A549 (cell line): ENCODE results near the gene RIMS3. TPM values are rescaled to one million over a fixed set of nuclear protein-coding genes. Genes with fewer than 3 reads are reported as not detected.
"Not testable (repeated sequence)": the region's sequence is repeated elsewhere in the genome, so short reads cannot be mapped to it uniquely, and the experiment has no call there.

Experiments used
- ATAC-seq, 2 experiments: fragments of 200-7000 bp in 1 of 2; fragments of >200 bp in 1 of 2; cut with Nextera tagmentation in 1 of 2; cut with Tn5 transposase in 1 of 2; 3 replicates each; pipeline versions ENCODE4 v1.8.0 to v1.9.1; 2018 to 2020; ENCODE audit warnings: mild to moderate bottlenecking in 1 of 2, moderate library complexity in 1 of 2
- CTCF ChIA-PET: fragments of 300-600 bp; sonication (Branson Sonifier 250); formaldehyde crosslinking; extraction: SDS; loops from one replicate; lab custom pipeline; 2021; ENCODE audit warnings: antibody characterized with exemption, inconsistent platforms; lab: Yijun Ruan, JAX
- POLR2A ChIA-PET: fragments of 350-600 bp; formaldehyde crosslinking; extraction: SDS; loops from one replicate; lab custom pipeline; 2021; ENCODE audit warnings: antibody characterized with exemption, inconsistent platforms; lab: Yijun Ruan, JAX
- DNase-seq, 2 experiments: peaks; one replicate each; pipeline versions ENCODE4 v3.0.0 to v3.0.0-alpha.2; 2011 to 2016; ENCODE audit warnings: low read depth in 1 of 2, low spot score in 1 of 2
- FAIRE-seq: peaks from 2 replicates; lab custom pipeline; 2011; peaks lifted over from hg19 to GRCh38; lab: Jason Lieb, UNC
- H3K27ac ChIP-seq, 2 experiments: fragments of >200 bp; sonication (Bioruptor Twin); formaldehyde crosslinking; 3 replicates each; pipeline ENCODE4 v1.5.1; 2016 to 2017
- H3K4me1 ChIP-seq: fragments of >200 bp; sonication (Bioruptor Twin); formaldehyde crosslinking; 3 replicates; pipeline ENCODE4 v1.6.1; 2016
- H3K4me2 ChIP-seq: fragments of >200 bp; sonication (Bioruptor Twin); formaldehyde crosslinking; 3 replicates; pipeline ENCODE4 v1.6.1; 2016
- H3K4me3 ChIP-seq: fragments of >200 bp; sonication (Bioruptor Twin); formaldehyde crosslinking; 3 replicates; pipeline ENCODE4 v1.5.1; 2016
- H3K9me3 ChIP-seq: fragments of >200 bp; sonication (Bioruptor Twin); formaldehyde crosslinking; 3 replicates; pipeline ENCODE4 v1.6.1; 2016
- BHLHE40 ChIP-seq: IDR thresholded peaks from 2 replicates; pipeline ENCODE4 v1.6.1; 2012; ENCODE audit warnings: low read depth, low read length, inconsistent platforms
- CBX2 ChIP-seq: fragments of 200-600 bp; sonication (generic); IDR thresholded peaks from 2 replicates; pipeline ENCODE4 v1.6.1; 2016; ENCODE audit warnings: low read depth, mild to moderate bottlenecking, borderline replicate concordance
- CBX8 ChIP-seq: fragments of 200-600 bp; sonication (generic); IDR thresholded peaks from 2 replicates; pipeline ENCODE4 v1.6.1; 2016
- CHD2 ChIP-seq: fragments of 150-350 bp; IDR thresholded peaks from 2 replicates; pipeline ENCODE4 v1.6.1; 2014; ENCODE audit warnings: low read length; ENCODE audit not compliant: partially characterized antibody
- CHD4 ChIP-seq: fragments of 200-600 bp; sonication (generic); IDR thresholded peaks from 2 replicates; pipeline ENCODE4 v1.6.1; 2016; ENCODE audit warnings: antibody characterized with exemption, mild to moderate bottlenecking, borderline replicate concordance
- FOXS1 ChIP-seq: fragments of 250-450 bp; sonication (Bioruptor Pico); IDR thresholded peaks from 2 replicates; pipeline ENCODE4 v1.5.0; 2020; ENCODE audit warnings: mild to moderate bottlenecking, moderate library complexity
- HOXA7 ChIP-seq: fragments of 250-450 bp; sonication (Bioruptor Pico); IDR thresholded peaks from 2 replicates; pipeline ENCODE4 v1.5.0; 2020; ENCODE audit warnings: mild to moderate bottlenecking, moderate library complexity
- HOXB13 ChIP-seq: fragments of 250-450 bp; sonication (Bioruptor Pico); IDR thresholded peaks from 2 replicates; pipeline ENCODE4 v1.5.0; 2020; ENCODE audit warnings: low read depth, mild to moderate bottlenecking, moderate library complexity
- HOXB5 ChIP-seq: fragments of 250-450 bp; sonication (Bioruptor Pico); IDR thresholded peaks from 2 replicates; pipeline ENCODE4 v1.5.0; 2020; ENCODE audit warnings: mild to moderate bottlenecking, moderate library complexity
- KDM5A ChIP-seq: fragments of 200-600 bp; sonication (generic); IDR thresholded peaks from 2 replicates; pipeline ENCODE4 v1.6.1; 2016; ENCODE audit warnings: antibody characterized with exemption, mild to moderate bottlenecking
- MAFK ChIP-seq: fragments of 450-650 bp; IDR thresholded peaks from 2 replicates; pipeline ENCODE4 v1.6.1; 2014; ENCODE audit not compliant: partially characterized antibody
- MAZ ChIP-seq: fragments of 150-350 bp; IDR thresholded peaks from 2 replicates; pipeline ENCODE4 v1.6.1; 2014; ENCODE audit warnings: antibody characterized with exemption, low read depth, low read length, borderline replicate concordance
- NFE2L2 ChIP-seq: fragments of 150-350 bp; conservative IDR thresholded peaks from 2 replicates; pipeline ENCODE4 v1.6.1; 2014; ENCODE audit warnings: low read length
- NPAS2 ChIP-seq: fragments of 250-450 bp; sonication (Bioruptor Pico); IDR thresholded peaks from 2 replicates; pipeline ENCODE4 v1.8.0; 2022; ENCODE audit warnings: mild to moderate bottlenecking, moderate library complexity, borderline replicate concordance
- RAD21 ChIP-seq, 2 experiments: fragments of >200 bp in 1 of 2; sonication (Bioruptor Twin) in 1 of 2; formaldehyde crosslinking in 1 of 2; IDR thresholded peaks in 1 of 2; conservative IDR thresholded peaks in 1 of 2; 2 replicates in 1 of 2; 3 replicates in 1 of 2; pipeline ENCODE4 v1.6.1; 2012 to 2018; ENCODE audit warnings: inconsistent platforms in 1 of 2
- RARB ChIP-seq: fragments of 250-450 bp; sonication (Bioruptor Pico); IDR thresholded peaks from 2 replicates; pipeline ENCODE4 v1.8.0; 2021; ENCODE audit warnings: mild to moderate bottlenecking, moderate library complexity
- RCOR1 ChIP-seq: fragments of 150-350 bp; IDR thresholded peaks from 2 replicates; pipeline ENCODE4 v1.6.1; 2014; ENCODE audit warnings: antibody characterized with exemption, low read length, low read depth
- SMC3 ChIP-seq: fragments of >200 bp; sonication (Bioruptor Twin); formaldehyde crosslinking; IDR thresholded peaks from 3 replicates; pipeline ENCODE4 v1.6.1; 2018; ENCODE audit warnings: inconsistent platforms
- SREBF2 ChIP-seq: fragments of 450-650 bp; IDR thresholded peaks from 2 replicates; pipeline ENCODE4 v1.6.1; 2014; ENCODE audit warnings: mild to moderate bottlenecking, moderate library complexity
- TFCP2L1 ChIP-seq: fragments of 250-450 bp; sonication (Bioruptor Pico); IDR thresholded peaks from 2 replicates; pipeline ENCODE4 v1.5.0; 2021; ENCODE audit warnings: mild to moderate bottlenecking
- TP53 ChIP-seq: fragments of 250-450 bp; sonication (Bioruptor Pico); IDR thresholded peaks from 2 replicates; pipeline ENCODE4 v1.5.0; 2021; ENCODE audit warnings: mild to moderate bottlenecking, moderate library complexity
- ZFP36 ChIP-seq: fragments of 450-650 bp; IDR thresholded peaks from 2 replicates; pipeline ENCODE4 v1.6.1; 2014; ENCODE audit warnings: borderline replicate concordance; ENCODE audit not compliant: partially characterized antibody
- ZNF302 ChIP-seq: fragments of 250-450 bp; sonication (Bioruptor Pico); IDR thresholded peaks from 2 replicates; pipeline ENCODE4 v1.9.0; 2021; ENCODE audit warnings: inconsistent platforms, mild to moderate bottlenecking, moderate library complexity
- WGBS: methylation state at CpG from one replicate; pipeline ENCODE4 v1.1.6; 2017; ENCODE audit errors: missing lambda C conversion rate; 5-methylcytosine and 5-hydroxymethylcytosine counted together
- polyA plus RNA-seq, 4 experiments: library from polyadenylated mRNA; depleted of rRNA in 3 of 4; stranded (reverse); fragments of >200 nt; fragmentation: RNase III in 1 of 4; extraction: RNeasy Plus Mini Kit Qiagen cat#74134 plus additional on column Dnase treatment in 1 of 4; gene quantifications; 2 replicates in 3 of 4; 3 replicates in 1 of 4; pipeline ENCODE4 v1.2.3, GENCODE V29; 2011 to 2017
- TF ChIP-seq, protein P1 (sequence below): fragments of 250-450 bp; sonication (Bioruptor Pico); IDR thresholded peaks from 2 replicates; pipeline ENCODE4 v1.5.0; 2021; ENCODE audit warnings: mild to moderate bottlenecking, moderate library complexity, borderline replicate concordance
- TF ChIP-seq, protein P2 (sequence below): IDR thresholded peaks from 2 replicates; pipeline ENCODE4 v1.6.1; 2012
- TF ChIP-seq, protein P3 (sequence below): IDR thresholded peaks from 2 replicates; pipeline ENCODE4 v1.6.1; 2012; ENCODE audit warnings: low read depth, borderline replicate concordance
- TF ChIP-seq, protein P4 (sequence below): fragments of 200-600 bp; sonication (generic); IDR thresholded peaks from 2 replicates; pipeline ENCODE4 v1.6.1; 2016; ENCODE audit warnings: antibody characterized with exemption, mild to moderate bottlenecking, moderate library complexity

Gene RIMS3
- polyA plus RNA-seq, 2 of the 4 experiments (the other 2 are of a cell fraction) = 1.5 to 1.9 TPM

DNA sequence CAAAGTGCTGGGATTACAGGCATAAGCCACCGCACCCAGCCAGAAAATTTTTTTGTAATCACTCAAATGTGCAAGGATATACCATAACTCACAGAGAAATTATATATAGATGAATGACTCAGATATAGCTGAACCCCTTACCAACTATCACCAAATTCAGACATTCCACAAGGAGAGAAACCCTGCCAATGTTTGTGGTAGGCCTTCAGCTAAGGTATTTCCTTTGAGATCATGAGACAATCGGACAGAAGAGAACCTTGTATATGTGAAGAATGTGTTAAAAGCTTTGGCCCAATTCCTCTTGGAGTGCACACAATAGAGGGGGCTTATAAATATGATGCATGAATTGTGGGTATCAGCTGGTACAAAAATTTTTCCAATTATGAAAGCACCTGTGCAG is 83.4 kb downstream of the RIMS3 start:
- TF ChIP-seq, protein P1, sequence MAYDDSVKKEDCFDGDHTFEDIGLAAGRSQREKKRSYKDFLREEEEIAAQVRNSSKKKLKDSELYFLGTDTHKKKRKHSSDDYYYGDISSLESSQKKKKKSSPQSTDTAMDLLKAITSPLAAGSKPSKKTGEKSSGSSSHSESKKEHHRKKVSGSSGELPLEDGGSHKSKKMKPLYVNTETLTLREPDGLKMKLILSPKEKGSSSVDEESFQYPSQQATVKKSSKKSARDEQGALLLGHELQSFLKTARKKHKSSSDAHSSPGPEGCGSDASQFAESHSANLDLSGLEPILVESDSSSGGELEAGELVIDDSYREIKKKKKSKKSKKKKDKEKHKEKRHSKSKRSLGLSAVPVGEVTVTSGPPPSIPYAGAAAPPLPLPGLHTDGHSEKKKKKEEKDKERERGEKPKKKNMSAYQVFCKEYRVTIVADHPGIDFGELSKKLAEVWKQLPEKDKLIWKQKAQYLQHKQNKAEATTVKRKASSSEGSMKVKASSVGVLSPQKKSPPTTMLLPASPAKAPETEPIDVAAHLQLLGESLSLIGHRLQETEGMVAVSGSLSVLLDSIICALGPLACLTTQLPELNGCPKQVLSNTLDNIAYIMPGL (CRISPR knock-in tag) = no peak
- no peak for TF ChIP-seq MAFK
- no peak for TF ChIP-seq KDM5A
- TF ChIP-seq HOXA7 = no peak
- TF ChIP-seq SREBF2 = no peak
- no peak for TF ChIP-seq NPAS2
- TF ChIP-seq TP53 (CRISPR knock-in tag) = no peak
- no peak for TF ChIP-seq TFCP2L1 (CRISPR knock-in tag)
- TF ChIP-seq, protein P2, sequence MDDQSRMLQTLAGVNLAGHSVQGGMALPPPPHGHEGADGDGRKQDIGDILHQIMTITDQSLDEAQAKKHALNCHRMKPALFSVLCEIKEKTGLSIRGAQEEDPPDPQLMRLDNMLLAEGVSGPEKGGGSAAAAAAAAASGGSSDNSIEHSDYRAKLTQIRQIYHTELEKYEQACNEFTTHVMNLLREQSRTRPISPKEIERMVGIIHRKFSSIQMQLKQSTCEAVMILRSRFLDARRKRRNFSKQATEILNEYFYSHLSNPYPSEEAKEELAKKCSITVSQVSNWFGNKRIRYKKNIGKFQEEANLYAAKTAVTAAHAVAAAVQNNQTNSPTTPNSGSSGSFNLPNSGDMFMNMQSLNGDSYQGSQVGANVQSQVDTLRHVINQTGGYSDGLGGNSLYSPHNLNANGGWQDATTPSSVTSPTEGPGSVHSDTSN = no peak
- TF ChIP-seq FOXS1 (CRISPR knock-in tag) = no peak
- no peak for TF ChIP-seq HOXB13
- TF ChIP-seq MAZ = no peak
- no peak for TF ChIP-seq RCOR1
- no peak for TF ChIP-seq SMC3
- TF ChIP-seq, protein P3, sequence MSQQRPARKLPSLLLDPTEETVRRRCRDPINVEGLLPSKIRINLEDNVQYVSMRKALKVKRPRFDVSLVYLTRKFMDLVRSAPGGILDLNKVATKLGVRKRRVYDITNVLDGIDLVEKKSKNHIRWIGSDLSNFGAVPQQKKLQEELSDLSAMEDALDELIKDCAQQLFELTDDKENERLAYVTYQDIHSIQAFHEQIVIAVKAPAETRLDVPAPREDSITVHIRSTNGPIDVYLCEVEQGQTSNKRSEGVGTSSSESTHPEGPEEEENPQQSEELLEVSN = no peak
- CTCF ChIA-PET = no interaction called here
- no peaks in the 10 kb centered on the region for H3K4me1 ChIP-seq
- no peak overlapping the region for H3K4me2 ChIP-seq
- no peak overlapping the region for H3K27ac ChIP-seq
- H3K9me3 ChIP-seq = no peaks in the 10 kb centered on the region
- POLR2A ChIA-PET = no interaction called here
- 86% methylated on average over 2 of the region's 2 CpGs for WGBS
- H3K4me3 ChIP-seq = no peak overlapping the region
- FAIRE-seq (no peak), DNase-seq (no peak), ATAC-seq (no peak)

DNA sequence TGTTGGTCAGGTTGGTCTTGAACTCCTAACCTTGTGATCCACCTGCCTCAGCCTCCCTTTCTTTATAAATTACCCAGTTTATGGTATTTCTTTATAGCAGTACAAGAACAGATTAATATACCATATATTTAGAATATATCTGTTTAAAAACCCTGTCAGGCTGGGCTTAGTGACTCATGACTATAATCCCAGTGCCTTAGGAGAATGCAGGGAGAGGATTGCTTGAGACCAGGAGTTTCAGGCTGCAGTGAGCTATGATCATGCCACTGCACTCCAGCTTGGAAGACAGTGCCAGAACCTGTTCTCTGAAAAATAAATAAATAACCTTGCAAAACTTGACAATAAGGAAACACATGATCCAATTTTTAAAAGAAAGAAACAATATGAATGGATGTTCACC is 90.1 kb downstream of the RIMS3 start:
- no peaks in the 10 kb centered on the region for H3K4me1 ChIP-seq
- TF ChIP-seq NPAS2 (no peak), CBX8 (no peak), SREBF2 (no peak), RCOR1 (no peak), HOXB13 (no peak), BHLHE40 (no peak), CBX2 (no peak), RARB (CRISPR knock-in tag) (no peak), MAZ (no peak), ZNF302 (no peak), CHD2 (no peak), HOXB5 (CRISPR knock-in tag) (no peak), RAD21 (conservative IDR thresholded peaks at IDR 0.05 in 1 of 2, IDR thresholded peaks at IDR 0.05 in 1 of 2) (no peak), ZFP36 (no peak), HOXA7 (no peak), CHD4 (no peak), TP53 (CRISPR knock-in tag) (no peak), NFE2L2 (no peak)
- TF ChIP-seq, protein P4, sequence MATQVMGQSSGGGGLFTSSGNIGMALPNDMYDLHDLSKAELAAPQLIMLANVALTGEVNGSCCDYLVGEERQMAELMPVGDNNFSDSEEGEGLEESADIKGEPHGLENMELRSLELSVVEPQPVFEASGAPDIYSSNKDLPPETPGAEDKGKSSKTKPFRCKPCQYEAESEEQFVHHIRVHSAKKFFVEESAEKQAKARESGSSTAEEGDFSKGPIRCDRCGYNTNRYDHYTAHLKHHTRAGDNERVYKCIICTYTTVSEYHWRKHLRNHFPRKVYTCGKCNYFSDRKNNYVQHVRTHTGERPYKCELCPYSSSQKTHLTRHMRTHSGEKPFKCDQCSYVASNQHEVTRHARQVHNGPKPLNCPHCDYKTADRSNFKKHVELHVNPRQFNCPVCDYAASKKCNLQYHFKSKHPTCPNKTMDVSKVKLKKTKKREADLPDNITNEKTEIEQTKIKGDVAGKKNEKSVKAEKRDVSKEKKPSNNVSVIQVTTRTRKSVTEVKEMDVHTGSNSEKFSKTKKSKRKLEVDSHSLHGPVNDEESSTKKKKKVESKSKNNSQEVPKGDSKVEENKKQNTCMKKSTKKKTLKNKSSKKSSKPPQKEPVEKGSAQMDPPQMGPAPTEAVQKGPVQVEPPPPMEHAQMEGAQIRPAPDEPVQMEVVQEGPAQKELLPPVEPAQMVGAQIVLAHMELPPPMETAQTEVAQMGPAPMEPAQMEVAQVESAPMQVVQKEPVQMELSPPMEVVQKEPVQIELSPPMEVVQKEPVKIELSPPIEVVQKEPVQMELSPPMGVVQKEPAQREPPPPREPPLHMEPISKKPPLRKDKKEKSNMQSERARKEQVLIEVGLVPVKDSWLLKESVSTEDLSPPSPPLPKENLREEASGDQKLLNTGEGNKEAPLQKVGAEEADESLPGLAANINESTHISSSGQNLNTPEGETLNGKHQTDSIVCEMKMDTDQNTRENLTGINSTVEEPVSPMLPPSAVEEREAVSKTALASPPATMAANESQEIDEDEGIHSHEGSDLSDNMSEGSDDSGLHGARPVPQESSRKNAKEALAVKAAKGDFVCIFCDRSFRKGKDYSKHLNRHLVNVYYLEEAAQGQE = no peak
- TF ChIP-seq, protein P1 (CRISPR knock-in tag) = no peak
- FAIRE-seq = no peak
- CTCF ChIA-PET = no interaction called here
- POLR2A ChIA-PET = no interaction called here
- H3K4me3 ChIP-seq = no peak overlapping the region
- H3K27ac ChIP-seq = no peak overlapping the region
- no peak overlapping the region for H3K4me2 ChIP-seq
- ATAC-seq = no peak
- H3K9me3 ChIP-seq = peaks cover 10% of the 10 kb centered on the region; the same call in 2 of the 3 replicates
- DNase-seq = no peak

DNA sequence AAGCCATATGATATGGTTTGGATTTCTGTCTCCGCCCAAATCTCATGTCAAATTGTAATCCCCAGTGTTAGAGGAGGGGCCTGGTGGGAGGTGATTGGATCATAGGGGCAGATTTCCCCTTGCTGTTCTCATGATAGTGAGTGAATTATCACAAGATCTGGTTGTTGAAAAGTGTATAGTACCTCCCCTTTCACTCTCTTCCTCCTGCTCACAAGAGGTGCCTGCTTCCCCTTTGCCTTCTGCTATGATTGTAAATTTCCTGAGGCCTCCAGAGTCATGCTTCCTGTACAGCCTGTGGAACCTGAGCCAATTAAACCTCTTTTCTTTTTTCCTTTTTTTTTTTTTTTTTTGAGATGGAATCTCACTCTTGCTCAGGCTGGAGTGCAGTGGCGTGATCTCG is 90.7 kb downstream of the RIMS3 start:
- DNase-seq, ATAC-seq, H3K4me3 ChIP-seq, H3K4me1 ChIP-seq, POLR2A ChIA-PET, H3K4me2 ChIP-seq, CTCF ChIA-PET, H3K27ac ChIP-seq, FAIRE-seq: not testable (repeated sequence)
- 31% methylated on average over 3 of the region's 3 CpGs for WGBS
- H3K9me3 ChIP-seq = peaks cover 10% of the 10 kb centered on the region; the same call in 2 of the 3 replicates
